HG03196 (cell line): ENCODE measurements around the gene SLC16A3.

Experiments
- ATAC-seq: cut with Tn5 transposase; IDR thresholded peaks from one replicate; pipeline ENCODE4 v1.9.1; 2021; ENCODE audit not compliant: unreplicated experiment

The SLC16A3 gene

GRCh38 chr17:82221341-82221902 is 7.4 kb upstream of the SLC16A3 start:
- no peak for ATAC-seq

DNA sequence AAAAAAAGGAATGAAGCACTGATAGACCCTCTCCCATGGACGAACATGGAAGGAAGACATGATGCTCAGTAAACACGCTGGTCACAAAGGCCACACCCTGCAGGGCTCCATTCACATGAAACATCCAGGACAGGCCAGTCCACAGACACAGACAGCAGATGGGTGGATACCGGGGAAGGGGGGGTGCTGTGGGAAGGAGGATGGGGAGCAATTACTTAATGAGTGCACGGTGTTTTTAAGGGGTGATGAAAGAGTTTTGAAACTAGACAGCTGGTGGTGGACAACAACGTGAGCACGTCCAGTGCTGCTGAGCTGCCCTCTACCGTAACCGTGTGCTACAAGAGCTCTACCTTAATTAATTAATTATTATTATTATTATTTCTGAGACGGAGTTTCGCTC is 6.0 kb upstream of the SLC16A3 start:
- ATAC-seq = no peak

DNA sequence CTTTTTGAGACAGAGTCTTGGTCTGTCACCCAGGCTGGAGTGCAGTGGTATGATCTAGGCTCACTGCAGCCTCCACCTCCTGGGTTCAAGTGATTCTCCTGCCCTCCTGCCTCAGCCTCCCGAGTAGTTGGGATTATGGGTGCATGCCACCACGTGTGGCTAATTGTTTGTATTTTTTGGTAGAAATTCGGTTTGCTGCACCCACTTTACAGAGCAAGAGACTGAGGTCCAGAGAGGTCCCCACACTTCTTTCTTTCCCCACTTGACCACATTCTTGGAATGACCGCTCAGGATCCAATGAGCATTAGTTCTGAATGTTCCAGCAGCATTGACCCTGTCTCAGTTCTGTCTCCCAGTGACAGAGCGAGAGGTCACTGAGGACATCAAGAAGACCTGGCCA is 5.3 kb upstream of the SLC16A3 start:
- no peak for ATAC-seq

DNA sequence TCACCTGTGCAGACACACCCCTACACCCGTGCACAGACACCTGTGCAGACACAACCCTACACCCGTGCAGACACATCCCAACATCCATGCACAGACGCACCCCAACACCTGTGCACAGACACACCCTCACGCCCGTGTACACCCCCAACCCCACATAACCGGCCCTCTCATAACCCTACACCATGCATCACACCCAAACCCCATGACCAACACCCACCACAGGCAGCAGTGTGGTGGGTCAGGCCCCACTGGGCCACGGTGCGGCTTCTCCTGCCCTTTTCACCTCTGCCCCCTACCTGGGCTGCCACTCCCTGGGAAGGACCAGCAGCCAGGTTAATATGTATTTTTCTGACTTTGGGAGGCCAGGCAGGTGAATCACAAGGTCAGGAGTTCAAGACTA is 4.2 kb upstream of the SLC16A3 start:
- ATAC-seq = no peak

- no peak for ATAC-seq
Measured at GRCh38 chr17:82225368-82226029, 3.3 kb upstream of the SLC16A3 start.

- ATAC-seq = no peak
Measured at GRCh38 chr17:82226146-82226808, 2.6 kb upstream of the SLC16A3 start.

DNA sequence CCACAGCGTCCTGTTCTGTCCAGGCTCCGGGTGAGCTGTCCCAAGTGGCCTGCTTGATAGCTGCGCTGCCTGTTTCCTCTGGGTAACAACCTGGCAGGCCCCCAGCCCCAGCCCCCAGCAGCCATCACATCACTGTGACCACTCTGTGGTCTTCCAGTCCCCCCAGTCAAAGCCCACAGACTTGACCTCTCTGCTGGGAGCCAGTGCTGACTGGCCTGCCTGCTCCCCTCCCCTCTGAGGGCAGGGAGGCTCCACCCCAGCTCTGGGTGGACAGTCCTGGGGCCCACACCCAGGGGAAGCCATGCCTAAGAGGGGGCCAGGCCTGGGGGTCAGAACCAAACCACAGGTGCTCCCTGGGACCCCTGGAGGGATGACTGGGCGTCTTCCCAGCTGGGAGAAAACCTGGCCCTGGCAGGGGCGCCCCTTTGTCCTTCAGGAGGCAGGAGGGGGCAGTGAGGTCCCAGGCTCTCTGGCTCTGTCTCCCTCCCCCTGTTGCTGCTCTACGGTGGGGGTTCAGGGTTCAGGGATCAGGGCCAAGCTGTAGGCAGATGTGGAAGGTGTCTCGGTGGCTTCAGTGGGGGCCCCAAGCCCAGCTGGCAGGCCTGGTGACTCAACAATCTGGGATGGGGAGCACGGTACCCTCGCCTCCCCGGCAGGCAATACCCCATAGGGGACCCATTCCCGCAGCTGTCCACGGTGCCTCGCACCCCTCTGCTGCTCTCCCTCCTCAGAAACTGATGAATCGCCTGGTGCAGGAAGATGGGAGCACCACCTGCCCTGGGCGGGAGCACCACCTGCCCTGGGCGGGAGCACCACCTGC is 1.8 kb upstream of the SLC16A3 start:
- ATAC-seq = no peak

GRCh38 chr17:82227629-82228277 is 1.1 kb upstream of the SLC16A3 start:
- no peak for ATAC-seq

GRCh38 chr17:82228278-82228841 is 482 bp upstream of the SLC16A3 start:
- ATAC-seq = peak; percentile 31

GRCh38 chr17:82229698-82230608 is 1.1 kb downstream of the SLC16A3 start:
- no peak for ATAC-seq

DNA sequence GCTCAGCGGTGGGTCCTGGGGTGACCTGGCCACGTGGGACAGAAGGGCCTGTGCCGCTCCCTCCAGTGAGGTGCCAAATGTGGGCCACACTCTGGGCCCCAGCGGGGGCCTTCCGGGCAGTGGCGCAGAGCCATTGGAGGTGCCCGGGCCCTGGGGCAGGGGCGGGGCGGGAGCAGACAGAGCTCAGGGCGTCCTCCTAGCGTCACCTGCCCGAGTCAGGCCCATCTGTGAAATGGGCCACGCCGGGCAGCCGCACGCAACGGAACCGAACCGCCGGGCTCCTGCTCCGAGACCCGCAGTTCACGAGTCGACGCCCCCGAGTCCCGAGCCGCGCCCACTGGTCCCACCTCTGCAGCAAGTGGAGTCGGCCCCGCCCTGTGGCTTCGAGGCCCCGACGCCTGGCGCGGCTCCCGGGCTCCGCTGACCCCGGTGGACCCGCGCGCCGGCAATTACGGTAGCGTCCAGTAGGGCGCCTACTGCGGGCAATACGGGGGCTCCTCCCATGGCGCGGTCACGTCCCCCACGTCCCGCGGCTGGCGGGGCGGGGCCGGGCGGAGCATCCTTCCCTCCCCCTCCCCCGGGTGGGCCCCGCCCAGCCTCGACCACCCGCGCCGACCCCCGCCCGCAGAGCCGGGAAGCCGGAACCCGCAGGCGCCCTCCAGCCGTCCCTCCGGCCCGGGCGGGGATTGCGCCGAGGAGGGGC is 1.9 kb downstream of the SLC16A3 start:
- ATAC-seq = no peak

DNA sequence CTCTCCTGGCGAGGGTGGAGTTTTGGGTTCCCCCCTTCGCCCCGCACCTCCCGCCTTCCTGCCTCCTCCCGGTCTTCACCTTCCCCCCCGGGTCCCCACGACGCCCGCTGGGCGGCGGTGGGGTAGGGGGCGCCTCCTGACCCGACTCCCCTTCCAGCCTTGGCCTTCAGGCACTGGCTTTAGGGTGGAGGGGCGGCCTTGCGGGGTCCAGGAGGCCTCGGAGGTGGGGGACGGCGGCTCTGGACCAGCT is 2.4 kb downstream of the SLC16A3 start:
- ATAC-seq = no peak

GRCh38 chr17:82231562-82232321 is 2.9 kb downstream of the SLC16A3 start:
- no peak for ATAC-seq

GRCh38 chr17:82232322-82232820 is 3.5 kb downstream of the SLC16A3 start:
- no peak for ATAC-seq

GRCh38 chr17:82232876-82233785 is 4.3 kb downstream of the SLC16A3 start:
- ATAC-seq = no peak

DNA sequence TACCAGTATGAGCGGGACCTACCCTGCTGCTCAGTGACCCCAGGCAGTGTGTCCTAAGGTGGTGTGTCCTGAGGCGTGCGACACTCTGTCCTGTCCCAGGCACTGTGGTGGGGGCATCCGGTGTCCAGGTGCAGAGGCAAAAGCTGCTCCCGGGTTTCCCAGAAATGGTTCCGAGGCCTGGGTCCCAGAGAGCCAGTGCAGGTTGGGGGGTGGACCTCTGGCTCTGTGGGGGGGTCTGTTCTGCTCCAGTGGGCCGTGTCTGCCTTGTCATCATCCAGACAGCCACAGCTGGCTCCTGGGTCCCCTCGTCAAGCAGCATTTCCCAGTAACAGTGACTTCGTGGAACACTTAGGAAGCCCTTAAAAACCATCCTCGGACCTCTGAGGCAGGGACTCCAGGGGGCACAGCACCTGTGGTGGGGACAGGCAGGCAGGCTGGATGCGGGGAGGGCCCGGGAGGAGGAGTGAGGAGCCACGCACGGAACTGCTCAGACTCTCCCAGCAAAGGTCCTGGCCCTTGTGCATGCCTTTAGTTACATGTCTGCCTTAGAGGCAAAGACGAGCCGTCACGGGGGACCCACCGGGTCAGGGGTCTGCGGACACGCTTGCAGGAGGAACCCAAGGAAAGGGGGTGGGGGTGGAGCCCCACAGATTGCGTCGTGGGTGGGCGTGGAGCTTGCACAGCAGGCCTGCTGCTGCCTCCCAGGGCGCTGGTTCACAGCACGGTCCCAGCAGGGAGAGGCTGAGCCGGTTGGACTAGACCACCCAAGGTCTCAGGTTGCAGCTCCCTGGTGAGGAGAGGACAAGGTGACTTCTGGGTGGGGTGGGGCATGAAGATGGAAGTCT is 5.6 kb downstream of the SLC16A3 start:
- no peak for ATAC-seq
